Left lung (tissue), 10 donors: ENCODE results near the gene RSPO4. TPM values are rescaled to one million over a fixed set of nuclear protein-coding genes. Genes with fewer than 3 reads are reported as not detected.
"Not testable (repeated sequence)": the region's sequence is repeated elsewhere in the genome, so short reads cannot be mapped to it uniquely, and the experiment has no call there.

Experiments
- ATAC-seq: fragments of 200-7000 bp; cut with Tn5 transposase; one replicate; pipeline ENCODE4 v1.9.1; 2020; ENCODE audit warnings: moderate library complexity
- DNase-seq, 4 donors: peaks; one replicate each; pipeline ENCODE4 v3.0.0-alpha.2; 2013 to 2020
- H3K27ac ChIP-seq, 2 donors: fragments of 200-600 bp; sonication (generic) in 1 of 2; one replicate each; pipeline versions ENCODE4 v1.5.0 to v1.8.0; 2020 to 2021
- H3K27me3 ChIP-seq, 2 donors: fragments of 200-600 bp; sonication (generic) in 1 of 2; one replicate each; pipeline versions ENCODE4 v1.5.0 to v1.8.0; 2020 to 2021
- H3K36me3 ChIP-seq, 2 donors: fragments of 200-600 bp; sonication (generic) in 1 of 2; one replicate each; pipeline versions ENCODE4 v1.5.0 to v1.8.0; 2020 to 2021
- H3K4me1 ChIP-seq, 2 donors: fragments of 200-600 bp; one replicate each; pipeline ENCODE4 v1.8.0; 2021
- H3K4me3 ChIP-seq, 2 donors: fragments of 200-600 bp; sonication (generic) in 1 of 2; one replicate each; pipeline versions ENCODE4 v1.5.0 to v1.8.0; 2020 to 2021; ENCODE audit warnings: mild to moderate bottlenecking in 1 of 2
- H3K9me3 ChIP-seq, 2 donors: fragments of 200-600 bp; sonication (generic) in 1 of 2; one replicate each; pipeline versions ENCODE4 v1.5.0 to v1.8.0; 2020 to 2021
- CTCF ChIP-seq, 2 donors: fragments of 200-600 bp; sonication (generic) in 1 of 2; IDR thresholded peaks; one replicate each; pipeline versions ENCODE4 v1.5.0 to v1.8.0; 2021; ENCODE audit warnings: antibody characterized with exemption in 2 of 2
- intact Hi-C, 2 donors: fragments of 100-400 bp; cut with DNase I; formaldehyde crosslinking; loops; one replicate each; pipeline versions ENCODE4 v1.11.2 to v1.14.2; 2022
- polyA plus RNA-seq, 6 donors: library from polyadenylated mRNA; unstranded; fragments of 120-200 nt; gene quantifications; one replicate each; pipeline ENCODE4 v1.2.1, GENCODE V29; 2013; ENCODE audit not compliant: insufficient read length in 6 of 6
- total RNA-seq, 2 donors: library from RNA; stranded (reverse); fragmentation: NEBNext Ultra II Directional; extraction: Animal tissue kit (Norgen Biotek cat#: 25700); gene quantifications; one replicate each; pipeline ENCODE4 v1.2.1, GENCODE V29; 2021
- donor health status: DM: no; HTN: yes; CAD: no.
- donor health status: DM: no; HTN: no; CAD: no.

Gene RSPO4
- total and polyA plus RNA-seq, 8 donors, result 2.2 to 6.1 (median 3.4) TPM

GRCh38 chr20:986733-987355, 15.3 kb downstream of the RSPO4 start:
- Histone ChIP-seq H3K4me3 (no peak overlapping the region), H3K4me1 (no peaks in the 10 kb centered on the region), H3K36me3 (no peaks in the 10 kb centered on the region), H3K27ac (no peak overlapping the region), H3K27me3 (peaks cover 0 to 32% of the 10 kb centered on the region in 2 donors), H3K9me3 (no peaks in the 10 kb centered on the region)
- intact Hi-C loops, result no loop called here
- ATAC-seq, result peak; percentile 39
- TF ChIP-seq CTCF (IDR thresholded peaks at IDR 0.05), result no peak
- DNase-seq, result no peak

- DNase-seq, H3K4me1 ChIP-seq, H3K27ac ChIP-seq, ATAC-seq, H3K36me3 ChIP-seq, H3K9me3 ChIP-seq, H3K4me3 ChIP-seq, intact Hi-C loops: not testable (repeated sequence)
- peaks cover 0 to 31% of the 10 kb centered on the region in 2 donors for H3K27me3 ChIP-seq
These were observed 17.1 kb downstream of the RSPO4 start for GRCh38 chr20:984994-985393.

GRCh38 chr20:982754-983153, 19.4 kb downstream of the RSPO4 start:
- intact Hi-C loops, result no loop called here
- DNase-seq (no peak), ATAC-seq (no peak)
- TF ChIP-seq CTCF (IDR thresholded peaks at IDR 0.05), result no peak
- Histone ChIP-seq H3K27ac (no peak overlapping the region), H3K27me3 (peaks cover 0 to 24% of the 10 kb centered on the region in 2 donors), H3K9me3 (no peaks in the 10 kb centered on the region), H3K4me1 (no peaks in the 10 kb centered on the region), H3K36me3 (no peaks in the 10 kb centered on the region), H3K4me3 (no peak overlapping the region)

- Histone ChIP-seq H3K4me3 (no peak overlapping the region), H3K36me3 (no peaks in the 10 kb centered on the region), H3K9me3 (no peaks in the 10 kb centered on the region), H3K27me3 (peaks cover 0 to 17% of the 10 kb centered on the region in 2 donors), H3K27ac (no peak overlapping the region), H3K4me1 (no peaks in the 10 kb centered on the region)
- DNase-seq (no peak), ATAC-seq (no peak)
- TF ChIP-seq CTCF (IDR thresholded peaks at IDR 0.05), result no peak
- intact Hi-C loops, result no loop called here
These were observed 25.1 kb downstream of the RSPO4 start for GRCh38 chr20:977021-977420.

GRCh38 chr20:976033-976432, 26.1 kb downstream of the RSPO4 start:
- DNase-seq (no peak), ATAC-seq (no peak)
- TF ChIP-seq CTCF (IDR thresholded peaks at IDR 0.05), result no peak
- no peak overlapping the region for H3K4me3 ChIP-seq
- H3K4me1 ChIP-seq, result no peaks in the 10 kb centered on the region
- no peak overlapping the region for H3K27ac ChIP-seq
- H3K36me3 ChIP-seq, result no peaks in the 10 kb centered on the region
- intact Hi-C loops, result no loop called here
- peaks cover 0 to 9% of the 10 kb centered on the region in 2 donors for H3K27me3 ChIP-seq
- H3K9me3 ChIP-seq, result no peaks in the 10 kb centered on the region

- intact Hi-C loops, result no loop called here
- Histone ChIP-seq H3K27ac (no peak overlapping the region), H3K27me3 (no peaks in the 10 kb centered on the region), H3K9me3 (no peaks in the 10 kb centered on the region), H3K4me3 (no peak overlapping the region), H3K36me3 (no peaks in the 10 kb centered on the region), H3K4me1 (no peaks in the 10 kb centered on the region)
- TF ChIP-seq CTCF (IDR thresholded peaks at IDR 0.05), result peak; percentile 19 to 31
- peak in 2 of 4 donors; percentile 37 to 41 for DNase-seq
- peak; percentile 92 for ATAC-seq
These were observed 28.3 kb downstream of the RSPO4 start for GRCh38 chr20:973785-974194.
